ENCODE measurements around the gene VTI1A.

Gene VTI1A

GRCh38 chr10:112548535-112549276 lies 101.7 kb downstream of the VTI1A start:
- FAIRE-seq, result no peak

- no peak for FAIRE-seq
Measured at GRCh38 chr10:112552593-112553110, 105.6 kb downstream of the VTI1A start.

GRCh38 chr10:112553315-112553714 lies 106.3 kb downstream of the VTI1A start:
- FAIRE-seq, result no peak

- no peak for FAIRE-seq
Measured at GRCh38 chr10:112554263-112554662, 107.2 kb downstream of the VTI1A start.

- FAIRE-seq, result no peak
Measured at GRCh38 chr10:112557197-112557596, 110.2 kb downstream of the VTI1A start.

GRCh38 chr10:112558476-112559142 lies 111.6 kb downstream of the VTI1A start:
- no peak for FAIRE-seq

GRCh38 chr10:112559349-112559748 lies 112.3 kb downstream of the VTI1A start:
- no peak for FAIRE-seq

- FAIRE-seq, result no peak
Measured at GRCh38 chr10:112562122-112562521, 115.1 kb downstream of the VTI1A start.

- FAIRE-seq, result no peak
Measured at GRCh38 chr10:112562809-112563663, 116.0 kb downstream of the VTI1A start.

- FAIRE-seq, result no peak
Measured at GRCh38 chr10:112564337-112564736, 117.3 kb downstream of the VTI1A start.

GRCh38 chr10:112565434-112566053 lies 118.5 kb downstream of the VTI1A start:
- peak; percentile 97 for FAIRE-seq

GRCh38 chr10:112570585-112570984 lies 123.6 kb downstream of the VTI1A start:
- no peak for FAIRE-seq

GRCh38 chr10:112579578-112579977 lies 132.6 kb downstream of the VTI1A start:
- FAIRE-seq, result no peak

GRCh38 chr10:112580267-112580666 lies 133.3 kb downstream of the VTI1A start:
- no peak for FAIRE-seq

GRCh38 chr10:112581921-112582320 lies 134.9 kb downstream of the VTI1A start:
- no peak for FAIRE-seq

GRCh38 chr10:112583236-112583939 lies 136.4 kb downstream of the VTI1A start:
- no peak for FAIRE-seq

- FAIRE-seq, result no peak
Measured at GRCh38 chr10:112584276-112584675, 137.3 kb downstream of the VTI1A start.

- FAIRE-seq, result no peak
Measured at GRCh38 chr10:112585126-112585525, 138.1 kb downstream of the VTI1A start.

GRCh38 chr10:112585960-112586359 lies 138.9 kb downstream of the VTI1A start:
- FAIRE-seq, result no peak

- no peak for FAIRE-seq
Measured at GRCh38 chr10:112587729-112588128, 140.7 kb downstream of the VTI1A start.

GRCh38 chr10:112588225-112588990 lies 141.4 kb downstream of the VTI1A start:
- FAIRE-seq, result no peak
